Cardiac muscle cell (in vitro differentiated cells and primary cell): ENCODE measurements around the gene P2RX6. TPM values are rescaled to one million over a fixed set of nuclear protein-coding genes. Genes with fewer than 3 reads are reported as not detected.

Experiments
- DNase-seq, 2 donors: peaks; one replicate each; pipeline versions ENCODE4 v3.0.0 to v3.0.0-alpha.2; 2010 to 2017; ENCODE audit warnings: low read depth in 1 of 2, low spot score in 1 of 2
- H3K27ac ChIP-seq: fragments of 200-600 bp; sonication (generic); 2 replicates; pipeline ENCODE4 v1.5.1; 2016
- H3K27me3 ChIP-seq: fragments of 200-600 bp; sonication (generic); 2 replicates; pipeline ENCODE4 v1.6.0; 2016; ENCODE audit warnings: control low read depth
- H3K36me3 ChIP-seq: fragments of 200-600 bp; sonication (generic); 2 replicates; pipeline ENCODE4 v1.5.1; 2016; ENCODE audit warnings: control low read depth
- H3K4me1 ChIP-seq: fragments of 200-600 bp; sonication (generic); 2 replicates; pipeline ENCODE4 v1.8.1; 2017; ENCODE audit warnings: low read depth, mild to moderate bottlenecking, mixed run types
- H3K4me3 ChIP-seq: fragments of 200-600 bp; sonication (generic); 2 replicates; pipeline ENCODE4 v1.5.1; 2016; ENCODE audit warnings: mild to moderate bottlenecking
- H3K9me3 ChIP-seq: fragments of 200-600 bp; sonication (generic); 2 replicates; pipeline ENCODE4 v1.5.1; 2017; ENCODE audit warnings: low read depth, mild to moderate bottlenecking, control low read depth
- polyA plus RNA-seq: library from polyadenylated mRNA; unstranded; fragments of >200 nt; fragmentation: Nextera tagmentation; extraction: Ambion mirVana; gene quantifications from 2 replicates; pipeline ENCODE4 v1.2.1, GENCODE V29; 2016
- total RNA-seq: library from RNA; depleted of rRNA; stranded (reverse); fragments of >200 nt; gene quantifications from 2 replicates; pipeline ENCODE4 v1.2.3, GENCODE V29; 2016
- TF ChIP-seq, protein P1 (sequence below): IDR thresholded peaks from 2 replicates; pipeline ENCODE4 v1.5.1; 2012; ENCODE audit warnings: low read depth, mild to moderate bottlenecking, low read length

Gene P2RX6
- total and polyA plus RNA-seq, 2 experiments from 2014 or later: 8.6 to 8.9 TPM

DNA sequence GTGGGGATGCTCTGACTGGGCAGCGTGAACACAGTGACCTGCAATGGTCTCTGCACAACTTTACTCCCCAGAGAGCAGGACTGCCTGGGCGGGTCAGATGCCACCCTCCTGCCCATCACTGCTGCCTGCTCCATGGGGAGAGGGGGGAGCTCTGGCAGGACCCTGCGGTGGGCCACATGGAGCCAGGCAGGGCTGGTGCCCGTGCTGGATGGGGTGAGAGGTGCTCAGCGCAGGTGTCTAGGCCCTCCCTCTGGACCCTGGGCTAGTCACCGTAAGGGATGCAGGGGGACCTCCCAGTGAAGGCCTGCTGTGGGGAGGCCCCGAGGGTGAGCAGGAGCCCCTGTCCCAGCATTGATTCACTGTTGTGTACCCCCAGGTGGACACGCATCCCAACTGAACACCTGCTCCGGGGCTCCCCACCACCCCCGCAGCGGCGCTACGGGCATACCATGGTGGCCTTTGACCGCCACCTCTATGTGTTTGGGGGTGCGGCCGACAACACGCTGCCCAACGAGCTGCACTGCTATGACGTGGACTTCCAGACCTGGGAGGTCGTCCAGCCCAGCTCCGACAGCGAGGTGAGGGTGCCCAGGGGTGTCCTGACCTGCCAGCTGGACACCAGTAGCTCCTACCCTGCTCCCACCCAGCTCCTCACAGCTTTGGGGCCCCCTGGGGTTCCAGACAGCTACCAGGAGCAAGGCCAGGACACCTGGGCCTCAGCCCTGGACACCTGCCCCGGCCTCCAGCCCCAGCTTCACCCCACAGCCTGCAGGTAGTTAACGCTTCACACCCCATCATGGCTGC lies 23.5 kb upstream of the P2RX6 start:
- H3K36me3 ChIP-seq: peaks cover 20% of the 10 kb centered on the region

DNA sequence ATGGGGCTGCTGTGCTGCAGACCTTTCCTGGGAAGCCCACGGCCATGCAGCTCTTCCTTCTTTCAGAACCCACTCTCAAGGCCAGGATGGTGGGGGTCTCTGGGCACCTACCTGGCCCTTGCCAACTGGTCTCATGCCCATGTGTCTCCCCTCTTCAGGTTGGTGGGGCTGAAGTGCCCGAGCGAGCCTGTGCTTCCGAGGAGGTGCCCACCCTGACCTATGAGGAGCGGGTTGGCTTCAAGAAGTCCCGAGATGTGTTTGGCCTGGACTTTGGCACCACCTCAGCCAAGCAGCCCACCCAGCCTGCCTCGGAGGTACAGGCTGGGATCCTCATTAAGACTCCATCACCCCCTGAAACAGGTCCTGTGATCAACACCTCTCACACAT lies 22.9 kb upstream of the P2RX6 start:
- no peaks in the 10 kb centered on the region for H3K4me1 ChIP-seq
- peaks cover 20% of the 10 kb centered on the region for H3K36me3 ChIP-seq
- no peaks in the 10 kb centered on the region for H3K27me3 ChIP-seq
- TF ChIP-seq, protein P1, sequence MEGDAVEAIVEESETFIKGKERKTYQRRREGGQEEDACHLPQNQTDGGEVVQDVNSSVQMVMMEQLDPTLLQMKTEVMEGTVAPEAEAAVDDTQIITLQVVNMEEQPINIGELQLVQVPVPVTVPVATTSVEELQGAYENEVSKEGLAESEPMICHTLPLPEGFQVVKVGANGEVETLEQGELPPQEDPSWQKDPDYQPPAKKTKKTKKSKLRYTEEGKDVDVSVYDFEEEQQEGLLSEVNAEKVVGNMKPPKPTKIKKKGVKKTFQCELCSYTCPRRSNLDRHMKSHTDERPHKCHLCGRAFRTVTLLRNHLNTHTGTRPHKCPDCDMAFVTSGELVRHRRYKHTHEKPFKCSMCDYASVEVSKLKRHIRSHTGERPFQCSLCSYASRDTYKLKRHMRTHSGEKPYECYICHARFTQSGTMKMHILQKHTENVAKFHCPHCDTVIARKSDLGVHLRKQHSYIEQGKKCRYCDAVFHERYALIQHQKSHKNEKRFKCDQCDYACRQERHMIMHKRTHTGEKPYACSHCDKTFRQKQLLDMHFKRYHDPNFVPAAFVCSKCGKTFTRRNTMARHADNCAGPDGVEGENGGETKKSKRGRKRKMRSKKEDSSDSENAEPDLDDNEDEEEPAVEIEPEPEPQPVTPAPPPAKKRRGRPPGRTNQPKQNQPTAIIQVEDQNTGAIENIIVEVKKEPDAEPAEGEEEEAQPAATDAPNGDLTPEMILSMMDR: no peak
- no peak overlapping the region for H3K27ac ChIP-seq
- no peak for DNase-seq
- no peak overlapping the region for H3K4me3 ChIP-seq
- no peaks in the 10 kb centered on the region for H3K9me3 ChIP-seq

More for the DNA sequence above, 23.5 kb upstream of the P2RX6 start:
- Histone ChIP-seq H3K9me3 (no peaks in the 10 kb centered on the region), H3K27ac (no peak overlapping the region), H3K27me3 (no peaks in the 10 kb centered on the region), H3K4me3 (no peak overlapping the region), H3K4me1 (no peaks in the 10 kb centered on the region)
- DNase-seq: no peak
- TF ChIP-seq, protein P1: no peak

DNA sequence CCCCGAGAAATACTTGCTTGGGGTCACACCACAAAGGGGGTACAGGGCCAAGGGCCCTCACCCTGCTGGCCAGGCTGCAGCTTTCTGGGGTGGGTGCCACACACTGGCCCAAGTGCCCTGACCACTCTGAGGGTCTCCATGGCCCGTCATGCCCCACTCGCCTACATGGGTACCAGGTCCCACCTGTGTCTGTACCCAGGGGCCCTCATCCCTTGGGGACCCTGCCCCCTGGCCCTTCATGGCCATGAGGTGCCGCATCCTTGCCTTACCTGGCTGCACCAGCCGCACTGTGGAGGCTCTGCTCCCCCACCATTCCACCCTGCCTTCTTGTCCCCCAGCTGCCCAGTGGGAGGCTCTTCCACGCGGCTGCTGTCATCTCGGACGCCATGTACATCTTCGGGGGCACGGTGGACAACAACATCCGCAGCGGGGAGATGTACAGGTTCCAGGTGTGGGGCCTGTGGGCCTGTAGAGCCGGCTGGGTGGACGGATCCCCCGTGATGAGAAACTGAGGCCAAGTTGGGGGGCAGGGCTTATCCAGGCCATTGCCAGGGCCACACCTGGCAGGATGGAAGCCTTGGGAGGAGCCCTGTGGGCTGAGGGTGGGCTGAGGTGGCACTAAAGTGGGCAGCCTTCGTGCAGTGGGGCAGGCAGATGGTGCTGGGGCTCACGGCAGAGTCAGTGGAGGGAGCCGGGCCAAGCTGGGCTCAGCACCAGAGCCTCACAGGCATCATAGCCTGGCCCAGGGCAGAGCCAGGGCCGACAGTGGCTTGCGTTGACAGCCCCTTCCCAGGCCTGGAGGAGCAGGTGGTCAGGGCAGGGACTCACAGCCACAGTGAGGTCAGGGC lies 22.3 kb upstream of the P2RX6 start:
- Histone ChIP-seq H3K27ac (no peak overlapping the region), H3K36me3 (peaks cover 16% of the 10 kb centered on the region), H3K9me3 (no peaks in the 10 kb centered on the region), H3K27me3 (no peaks in the 10 kb centered on the region), H3K4me1 (no peaks in the 10 kb centered on the region), H3K4me3 (no peak overlapping the region)
- TF ChIP-seq, protein P1: no peak
- no peak for DNase-seq

DNA sequence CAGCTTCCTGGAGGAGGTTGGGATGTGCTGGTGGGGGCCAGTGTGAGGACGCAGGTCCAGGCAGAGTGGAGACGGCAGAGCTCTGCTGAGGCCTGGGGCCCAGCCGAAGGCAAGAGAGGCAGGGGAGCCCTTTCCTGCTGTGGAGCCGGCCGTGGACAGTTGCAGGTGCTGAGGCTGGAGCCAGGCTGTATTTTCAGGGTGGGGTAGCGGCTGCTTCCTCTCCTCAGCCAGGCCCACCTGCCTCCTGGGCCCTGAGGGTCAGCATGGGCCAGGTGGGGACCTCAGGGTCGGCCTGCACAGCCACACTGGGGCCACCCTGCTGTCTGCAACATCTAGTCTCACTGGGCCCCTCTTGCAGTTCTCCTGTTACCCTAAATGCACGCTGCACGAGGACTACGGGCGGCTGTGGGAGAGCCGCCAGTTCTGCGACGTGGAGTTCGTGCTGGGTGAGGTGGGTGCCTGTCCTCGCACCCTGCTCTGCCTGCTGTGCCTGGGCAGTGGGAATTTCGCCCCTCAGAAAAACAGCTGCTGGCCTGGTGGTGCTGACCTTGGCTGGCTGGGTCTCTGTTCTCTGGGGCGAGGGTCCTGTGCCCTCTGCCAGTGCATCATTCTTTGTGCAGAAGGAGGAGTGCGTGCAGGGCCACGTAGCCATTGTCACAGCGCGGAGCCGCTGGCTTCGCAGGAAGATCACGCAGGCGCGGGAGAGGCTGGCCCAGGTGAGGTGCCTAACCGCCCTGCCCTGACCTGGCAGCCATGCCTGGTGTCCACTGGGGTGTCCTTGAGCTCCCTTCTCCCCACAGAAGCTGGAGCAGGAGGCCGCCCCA lies 21.4 kb upstream of the P2RX6 start:
- Histone ChIP-seq H3K27me3 (no peaks in the 10 kb centered on the region), H3K4me3 (no peak overlapping the region), H3K4me1 (no peaks in the 10 kb centered on the region), H3K36me3 (peaks cover 15% of the 10 kb centered on the region), H3K9me3 (no peaks in the 10 kb centered on the region), H3K27ac (no peak overlapping the region)
- DNase-seq: no peak
- TF ChIP-seq, protein P1: no peak
